ENCODE measurements around the gene DACH2. TPM values are rescaled to one million over a fixed set of nuclear protein-coding genes. Genes with fewer than 3 reads are reported as not detected.

Gene DACH2
- total and polyA plus RNA-seq, 2 donors from 2014 or later, result 0.47 to 1.1 TPM

GRCh38 chrX:86348669-86349068 is 200.4 kb downstream of the DACH2 start:
- H3K4me1 ChIP-seq (ENCODE audit: control insufficient read depth in 2 of 3, insufficient read depth in 2 of 3, low read depth in 1 of 3, low read length in 3 of 3), result no peaks in the 10 kb centered on the region
- no peak overlapping the region for H3K9ac ChIP-seq (ENCODE audit: low read length in 3 of 3)
- DNase-seq (no peak), FAIRE-seq (no peak)
- no peaks in the 10 kb centered on the region for H3K9me3 ChIP-seq (ENCODE audit: control insufficient read depth in 2 of 3, insufficient read depth in 1 of 3, low read length in 3 of 3)
- H3K36me3 ChIP-seq (ENCODE audit: control insufficient read depth in 2 of 3, insufficient read depth in 3 of 3, low read length in 3 of 3), result no peaks in the 10 kb centered on the region
- no peak overlapping the region for H3K27ac ChIP-seq (ENCODE audit: low read depth in 2 of 2, low read length in 2 of 2)
- intact Hi-C loops (cut with DNase I), result no loop called here
- H3K4me3 ChIP-seq (ENCODE audit: low read length in 3 of 3), result no peak overlapping the region
- no peak for TF ChIP-seq CTCF (IDR thresholded peaks at IDR 0.05; ENCODE audit: borderline replicate concordance, extremely low read depth, insufficient read depth)
- no peaks in the 10 kb centered on the region for H3K27me3 ChIP-seq (ENCODE audit: control insufficient read depth, insufficient read depth, low read length)

GRCh38 chrX:86349115-86349514 is 200.9 kb downstream of the DACH2 start:
- intact Hi-C loops (cut with DNase I), result no loop called here
- Histone ChIP-seq H3K4me3 (ENCODE audit: low read length in 3 of 3) (no peak overlapping the region), H3K9ac (ENCODE audit: low read length in 3 of 3) (no peak overlapping the region), H3K27ac (ENCODE audit: low read depth in 2 of 2, low read length in 2 of 2) (no peak overlapping the region), H3K4me1 (ENCODE audit: control insufficient read depth in 2 of 3, insufficient read depth in 2 of 3, low read depth in 1 of 3, low read length in 3 of 3) (no peaks in the 10 kb centered on the region), H3K27me3 (ENCODE audit: control insufficient read depth, insufficient read depth, low read length) (no peaks in the 10 kb centered on the region), H3K36me3 (ENCODE audit: control insufficient read depth in 2 of 3, insufficient read depth in 3 of 3, low read length in 3 of 3) (no peaks in the 10 kb centered on the region), H3K9me3 (ENCODE audit: control insufficient read depth in 2 of 3, insufficient read depth in 1 of 3, low read length in 3 of 3) (no peaks in the 10 kb centered on the region)
- DNase-seq (no peak), FAIRE-seq (no peak)
- no peak for TF ChIP-seq CTCF (IDR thresholded peaks at IDR 0.05; ENCODE audit: borderline replicate concordance, extremely low read depth, insufficient read depth)

GRCh38 chrX:86369847-86370630 is 221.8 kb downstream of the DACH2 start:
- no peaks in the 10 kb centered on the region for H3K36me3 ChIP-seq (ENCODE audit: control insufficient read depth in 2 of 3, insufficient read depth in 3 of 3, low read length in 3 of 3)
- intact Hi-C loops (cut with DNase I), result no loop called here
- no peak overlapping the region for H3K9ac ChIP-seq (ENCODE audit: low read length in 3 of 3)
- no peak for TF ChIP-seq CTCF (IDR thresholded peaks at IDR 0.05; ENCODE audit: borderline replicate concordance, extremely low read depth, insufficient read depth)
- H3K4me3 ChIP-seq (ENCODE audit: low read length in 3 of 3), result no peak overlapping the region
- no peak overlapping the region for H3K27ac ChIP-seq (ENCODE audit: low read depth in 2 of 2, low read length in 2 of 2)
- H3K27me3 ChIP-seq (ENCODE audit: control insufficient read depth, insufficient read depth, low read length), result no peaks in the 10 kb centered on the region
- H3K9me3 ChIP-seq (ENCODE audit: control insufficient read depth in 2 of 3, insufficient read depth in 1 of 3, low read length in 3 of 3), result no peaks in the 10 kb centered on the region
- DNase-seq (no peak), FAIRE-seq (no peak)
- H3K4me1 ChIP-seq (ENCODE audit: control insufficient read depth in 2 of 3, insufficient read depth in 2 of 3, low read depth in 1 of 3, low read length in 3 of 3), result no peaks in the 10 kb centered on the region
